Measurements from ENCODE around the gene GDF15.
A peak's percentile ranks its signal among the peaks of the same experiment; 100 is the strongest.

The GDF15 gene

GRCh38 chr19:18418483-18419194 lies 32.7 kb downstream of the GDF15 start:
- peak overlapping the region; percentile 52 to 74 for H3K27ac Mint-ChIP-seq
- peaks cover 89% of the 10 kb centered on the region for H3K4me1 Mint-ChIP-seq
- H3K9me3 Mint-ChIP-seq = no peaks in the 10 kb centered on the region

GRCh38 chr19:18419195-18419698 lies 33.3 kb downstream of the GDF15 start, which contains the start of gene SSBP4:
Gene SSBP4, plus strand, starts transcription at chr19:18419398. Its CDS starts 251 bp downstream, at chr19:18419649.
- ATAC-seq = peak; percentile 69
- H3K27me3 Mint-ChIP-seq = peaks cover 38% of the 10 kb centered on the region
- H3K9me3 Mint-ChIP-seq = no peaks in the 10 kb centered on the region
- H3K27ac Mint-ChIP-seq = peak within 1 kb of the TSS; percentile 52 to 76
- peak within 1 kb of the TSS; percentile 87 for H3K4me3 Mint-ChIP-seq
- H3K4me1 Mint-ChIP-seq = peaks cover 91% of the 10 kb centered on the region
- DNase-seq = peak; percentile 77 to 79

More at GRCh38 chr19:18418483-18419194, 32.7 kb downstream of the GDF15 start:
- Mint-ChIP-seq H3K4me3 (peak overlapping the region; percentile 75 to 87), H3K27me3 (peaks cover 44% of the 10 kb centered on the region)
- ATAC-seq = peak; percentile 32
- peak in 1 of 2 donors; percentile 50 for DNase-seq

GRCh38 chr19:18419699-18420460 lies 33.9 kb downstream of the GDF15 start:
- peaks cover 91% of the 10 kb centered on the region for H3K4me1 Mint-ChIP-seq
- H3K4me3 Mint-ChIP-seq = peak overlapping the region; percentile 87
- DNase-seq (peak; percentile 53 to 58), ATAC-seq (peak; percentile 58)
- peaks cover 36% of the 10 kb centered on the region for H3K27me3 Mint-ChIP-seq
- peak overlapping the region; percentile 14 to 76 for H3K27ac Mint-ChIP-seq
- H3K9me3 Mint-ChIP-seq = no peaks in the 10 kb centered on the region

GRCh38 chr19:18420930-18421329 lies 35.0 kb downstream of the GDF15 start:
- H3K4me1 Mint-ChIP-seq = peaks cover 91% of the 10 kb centered on the region
- no peak overlapping the region for H3K27ac Mint-ChIP-seq
- H3K9me3 Mint-ChIP-seq = no peaks in the 10 kb centered on the region
- DNase-seq = peak in 1 of 2 donors; percentile 14
- no peak for ATAC-seq
- peak overlapping the region; percentile 87 for H3K4me3 Mint-ChIP-seq
- peaks cover 28% of the 10 kb centered on the region for H3K27me3 Mint-ChIP-seq

- Mint-ChIP-seq H3K27me3 (peaks cover 22% of the 10 kb centered on the region), H3K4me1 (peaks cover 91% of the 10 kb centered on the region), H3K27ac (peak overlapping the region in 1 of 2 donors; percentile 36), H3K4me3 (peak overlapping the region; percentile 87), H3K9me3 (no peaks in the 10 kb centered on the region)
- DNase-seq (peak in 1 of 2 donors; percentile 21), ATAC-seq (no peak)
Measured at GRCh38 chr19:18421371-18421959, 35.5 kb downstream of the GDF15 start.

- DNase-seq = no peak
- H3K4me3 Mint-ChIP-seq = peak overlapping the region; percentile 5 to 87
- H3K27me3 Mint-ChIP-seq = peaks cover 12% of the 10 kb centered on the region
Measured at GRCh38 chr19:18422530-18423191, 36.7 kb downstream of the GDF15 start.

GRCh38 chr19:18423258-18424020 lies 37.5 kb downstream of the GDF15 start:
- Mint-ChIP-seq H3K27ac (no peak overlapping the region), H3K9me3 (no peaks in the 10 kb centered on the region), H3K4me1 (peaks cover 92% of the 10 kb centered on the region), H3K27me3 (peaks cover 4% of the 10 kb centered on the region), H3K4me3 (no peak overlapping the region)
- DNase-seq = no peak
- ATAC-seq = no peak

More at GRCh38 chr19:18422530-18423191, 36.7 kb downstream of the GDF15 start:
- Mint-ChIP-seq H3K27ac (no peak overlapping the region), H3K9me3 (no peaks in the 10 kb centered on the region), H3K4me1 (peaks cover 92% of the 10 kb centered on the region)
- ATAC-seq = no peak

GRCh38 chr19:18424122-18424889 lies 38.3 kb downstream of the GDF15 start:
- ATAC-seq (no peak), DNase-seq (no peak)
- Mint-ChIP-seq H3K27me3 (no peaks in the 10 kb centered on the region), H3K27ac (no peak overlapping the region), H3K9me3 (no peaks in the 10 kb centered on the region), H3K4me3 (no peak overlapping the region), H3K4me1 (peaks cover 94% of the 10 kb centered on the region)

- Mint-ChIP-seq H3K4me3 (no peak overlapping the region), H3K9me3 (no peaks in the 10 kb centered on the region), H3K27ac (no peak overlapping the region), H3K27me3 (no peaks in the 10 kb centered on the region), H3K4me1 (peaks cover 100% of the 10 kb centered on the region)
- DNase-seq (peak in 1 of 2 donors; percentile 14), ATAC-seq (no peak)
Measured at GRCh38 chr19:18424890-18425514, 39.0 kb downstream of the GDF15 start.

- no peak for ATAC-seq
- Mint-ChIP-seq H3K27ac (no peak overlapping the region), H3K9me3 (no peaks in the 10 kb centered on the region), H3K4me1 (peaks cover 99% of the 10 kb centered on the region), H3K4me3 (no peak overlapping the region), H3K27me3 (no peaks in the 10 kb centered on the region)
- no peak for DNase-seq
Measured at GRCh38 chr19:18425515-18426415, 39.8 kb downstream of the GDF15 start.

- Mint-ChIP-seq H3K27ac (no peak overlapping the region), H3K27me3 (no peaks in the 10 kb centered on the region), H3K4me1 (peaks cover 93% of the 10 kb centered on the region), H3K9me3 (no peaks in the 10 kb centered on the region), H3K4me3 (no peak overlapping the region)
- peak in 1 of 2 donors; percentile 14 for DNase-seq
- ATAC-seq = no peak
Measured at GRCh38 chr19:18426416-18426767, 40.4 kb downstream of the GDF15 start.

- Mint-ChIP-seq H3K27ac (peak overlapping the region in 1 of 2 donors; percentile 54), H3K4me1 (peaks cover 91% of the 10 kb centered on the region), H3K4me3 (no peak overlapping the region), H3K9me3 (no peaks in the 10 kb centered on the region), H3K27me3 (no peaks in the 10 kb centered on the region)
- no peak for ATAC-seq
- peak in 1 of 2 donors; percentile 13 for DNase-seq
Measured at GRCh38 chr19:18427080-18427742, 41.3 kb downstream of the GDF15 start.

All from stimulated activated naive CD8-positive, alpha-beta T cell treated with anti-CD3 and anti-CD28 coated beads, Interleukin-15, amount 100 ng/mL, for 72 hours (primary cell).